Spinal cord (tissue), 10 donors: Measurements from ENCODE around the gene CAMSAP2. TPM values are rescaled to one million over a fixed set of nuclear protein-coding genes. Genes with fewer than 3 reads are reported as not detected.

Experiments
- DNase-seq, 6 donors: peaks; one replicate each; pipeline versions ENCODE4 v3.0.0 to v3.0.0-alpha.2; 2013 to 2015; ENCODE audit warnings: low spot score in 6 of 6, low read depth in 4 of 6
- H3K27ac ChIP-seq: one replicate; pipeline ENCODE4 v1.5.1; 2013; ENCODE audit warnings: low read depth, low read length, control low read depth
- H3K27me3 ChIP-seq: one replicate; pipeline ENCODE4 v1.6.1; 2013; ENCODE audit warnings: low read length; ENCODE audit not compliant: control insufficient read depth, insufficient read depth
- H3K36me3 ChIP-seq: one replicate; pipeline ENCODE4 v1.6.1; 2013; ENCODE audit warnings: low read length; ENCODE audit not compliant: control insufficient read depth, insufficient read depth
- H3K4me1 ChIP-seq: one replicate; pipeline ENCODE4 v1.6.1; 2013; ENCODE audit warnings: low read length; ENCODE audit not compliant: control insufficient read depth, insufficient read depth
- H3K4me3 ChIP-seq: one replicate; pipeline ENCODE4 v1.5.1; 2013; ENCODE audit warnings: low read depth, low read length, control low read depth
- H3K9me3 ChIP-seq: one replicate; pipeline ENCODE4 v1.6.1; 2013; ENCODE audit warnings: low read length; ENCODE audit not compliant: control insufficient read depth, insufficient read depth
- WGBS: methylation state at CpG from one replicate; pipeline ENCODE4 v1.1.5; 2013; ENCODE audit warnings: missing lambda C conversion rate; ENCODE audit not compliant: insufficient coverage; 5-methylcytosine and 5-hydroxymethylcytosine counted together
- polyA plus RNA-seq, 2 donors: library from polyadenylated mRNA; unstranded; fragments of 120-200 nt; gene quantifications; one replicate each; pipeline ENCODE4 v1.2.1, GENCODE V29; 2013; ENCODE audit not compliant: insufficient read length in 2 of 2
- total RNA-seq, 2 donors: library from RNA; depleted of rRNA in 1 of 2; stranded (reverse); fragments of 120-200 nt in 1 of 2; fragments of >200 nt in 1 of 2; gene quantifications; one replicate each; pipeline versions ENCODE4 v1.2.3 to v1.2.4, GENCODE V29; 2013 to 2014
- donor health status: healthy.

CAMSAP2 gene
- total and polyA plus RNA-seq, 4 donors = 74.2 to 133 (median 93.5) TPM

GRCh38 chr1:200836213-200836612 lies 97.5 kb downstream of the CAMSAP2 start:
- peaks cover 4% of the 10 kb centered on the region for H3K9me3 ChIP-seq
- peaks cover 10% of the 10 kb centered on the region for H3K36me3 ChIP-seq
- H3K4me3 ChIP-seq = no peak overlapping the region
- DNase-seq = no peak
- no CpG with 5 or more reads among the region's 3 CpGs for WGBS
- H3K27ac ChIP-seq = no peak overlapping the region
- no peaks in the 10 kb centered on the region for H3K27me3 ChIP-seq
- no peaks in the 10 kb centered on the region for H3K4me1 ChIP-seq

DNA sequence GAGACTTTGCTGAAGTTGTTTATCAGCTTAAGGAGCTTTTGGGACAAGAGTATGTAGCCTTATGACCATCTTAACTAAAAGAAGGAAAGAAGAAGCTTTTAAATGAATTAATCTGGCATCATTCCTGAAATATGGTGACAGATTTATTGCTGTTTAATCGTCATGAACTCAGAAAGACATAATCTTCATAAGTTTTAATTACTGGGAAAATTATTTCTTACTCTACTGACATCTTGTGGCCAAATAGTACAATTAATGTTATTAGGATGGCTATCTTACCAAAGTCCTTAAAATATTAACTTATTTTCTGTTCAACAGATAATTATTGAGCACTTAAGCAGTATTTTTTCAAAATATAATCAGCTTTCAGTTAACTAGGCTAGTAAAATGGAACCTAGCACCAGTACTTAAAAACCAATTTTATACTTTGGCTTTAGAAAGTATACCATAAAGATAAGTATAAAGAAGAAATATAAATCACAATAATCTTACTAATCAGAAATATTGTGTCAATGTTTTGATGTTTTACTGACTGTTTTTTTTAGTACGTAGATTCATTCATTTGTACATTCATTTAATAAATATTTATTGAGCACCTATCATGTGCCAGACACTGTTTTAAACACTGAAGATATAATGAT lies 99.4 kb downstream of the CAMSAP2 start:
- peak in 2 of 6 donors; percentile 14 to 27 for DNase-seq
- WGBS = no CpG with 5 or more reads among the region's 2 CpGs
- Histone ChIP-seq H3K9me3 (peaks cover 4% of the 10 kb centered on the region), H3K27ac (no peak overlapping the region), H3K27me3 (no peaks in the 10 kb centered on the region), H3K36me3 (peaks cover 13% of the 10 kb centered on the region), H3K4me1 (no peaks in the 10 kb centered on the region), H3K4me3 (no peak overlapping the region)

GRCh38 chr1:200838676-200839445 lies 100.2 kb downstream of the CAMSAP2 start:
- Histone ChIP-seq H3K4me1 (no peaks in the 10 kb centered on the region), H3K27ac (no peak overlapping the region), H3K4me3 (no peak overlapping the region), H3K27me3 (no peaks in the 10 kb centered on the region), H3K9me3 (peaks cover 4% of the 10 kb centered on the region), H3K36me3 (peaks cover 9% of the 10 kb centered on the region)
- WGBS = 86% methylated on average over 3 of the region's 3 CpGs
- DNase-seq = no peak

DNA sequence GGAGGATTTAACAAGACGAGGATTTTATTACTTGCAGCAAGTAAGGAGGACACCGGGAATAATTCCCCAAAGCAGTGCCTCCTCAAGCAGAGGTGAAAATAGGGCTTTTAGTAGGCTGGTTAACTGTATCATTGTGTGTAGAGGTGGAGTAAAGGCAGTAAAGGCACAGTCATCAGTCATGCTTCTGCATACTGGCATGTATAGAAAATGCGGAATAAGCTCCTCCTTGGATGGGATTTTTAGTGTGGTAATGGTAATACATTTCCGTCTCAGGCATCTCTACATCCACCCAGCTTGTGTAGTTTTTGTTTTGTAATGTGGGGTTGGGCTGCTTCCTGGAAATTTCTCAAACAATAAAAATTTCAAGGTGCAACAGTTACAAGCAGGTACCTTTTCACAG lies 106.7 kb downstream of the CAMSAP2 start:
- DNase-seq = no peak
- no peak overlapping the region for H3K27ac ChIP-seq
- 73% methylated on average over 2 of the region's 4 CpGs for WGBS
- no peaks in the 10 kb centered on the region for H3K9me3 ChIP-seq
- no peak overlapping the region for H3K4me3 ChIP-seq
- no peaks in the 10 kb centered on the region for H3K4me1 ChIP-seq
- H3K36me3 ChIP-seq = peaks cover 20% of the 10 kb centered on the region
- H3K27me3 ChIP-seq = no peaks in the 10 kb centered on the region

GRCh38 chr1:200846398-200846797 lies 107.7 kb downstream of the CAMSAP2 start:
- Histone ChIP-seq H3K36me3 (peaks cover 24% of the 10 kb centered on the region), H3K9me3 (no peaks in the 10 kb centered on the region), H3K4me3 (no peak overlapping the region), H3K27ac (no peak overlapping the region), H3K4me1 (no peaks in the 10 kb centered on the region), H3K27me3 (no peaks in the 10 kb centered on the region)
- WGBS = no CpG with 5 or more reads among the region's 1 CpG
- no peak for DNase-seq

DNA sequence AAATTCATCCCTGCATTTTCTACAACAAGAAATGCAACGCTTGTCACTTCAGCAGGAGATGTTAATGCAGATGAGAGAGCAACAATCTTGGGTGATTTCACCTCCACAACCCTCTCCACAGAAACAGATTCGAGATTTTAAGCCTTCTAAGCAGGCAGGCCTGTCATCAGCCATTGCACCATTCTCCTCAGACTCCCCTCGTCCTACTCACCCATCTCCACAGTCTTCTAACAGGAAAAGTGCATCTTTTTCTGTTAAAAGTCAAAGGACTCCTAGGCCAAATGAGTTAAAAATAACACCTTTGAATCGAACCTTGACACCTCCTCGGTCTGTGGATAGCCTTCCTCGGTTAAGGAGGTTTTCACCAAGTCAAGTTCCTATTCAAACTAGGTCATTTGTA lies 110.7 kb downstream of the CAMSAP2 start:
- H3K27ac ChIP-seq = no peak overlapping the region
- no peaks in the 10 kb centered on the region for H3K27me3 ChIP-seq
- no peak overlapping the region for H3K4me3 ChIP-seq
- 89% methylated on average over 4 of the region's 6 CpGs for WGBS
- no peaks in the 10 kb centered on the region for H3K4me1 ChIP-seq
- peaks cover 25% of the 10 kb centered on the region for H3K36me3 ChIP-seq
- no peak for DNase-seq
- H3K9me3 ChIP-seq = no peaks in the 10 kb centered on the region

GRCh38 chr1:200850554-200850953 lies 111.9 kb downstream of the CAMSAP2 start:
- no peak for DNase-seq
- Histone ChIP-seq H3K4me1 (no peaks in the 10 kb centered on the region), H3K9me3 (no peaks in the 10 kb centered on the region), H3K4me3 (no peak overlapping the region), H3K36me3 (peaks cover 26% of the 10 kb centered on the region), H3K27ac (no peak overlapping the region), H3K27me3 (no peaks in the 10 kb centered on the region)

GRCh38 chr1:200856716-200857357 lies 118.1 kb downstream of the CAMSAP2 start:
- DNase-seq = no peak
- peaks cover 22% of the 10 kb centered on the region for H3K36me3 ChIP-seq
- no peaks in the 10 kb centered on the region for H3K9me3 ChIP-seq
- H3K27ac ChIP-seq = no peak overlapping the region
- no peaks in the 10 kb centered on the region for H3K27me3 ChIP-seq
- H3K4me1 ChIP-seq = no peaks in the 10 kb centered on the region
- no peak overlapping the region for H3K4me3 ChIP-seq
- WGBS = no CpG with 5 or more reads among the region's 2 CpGs

DNA sequence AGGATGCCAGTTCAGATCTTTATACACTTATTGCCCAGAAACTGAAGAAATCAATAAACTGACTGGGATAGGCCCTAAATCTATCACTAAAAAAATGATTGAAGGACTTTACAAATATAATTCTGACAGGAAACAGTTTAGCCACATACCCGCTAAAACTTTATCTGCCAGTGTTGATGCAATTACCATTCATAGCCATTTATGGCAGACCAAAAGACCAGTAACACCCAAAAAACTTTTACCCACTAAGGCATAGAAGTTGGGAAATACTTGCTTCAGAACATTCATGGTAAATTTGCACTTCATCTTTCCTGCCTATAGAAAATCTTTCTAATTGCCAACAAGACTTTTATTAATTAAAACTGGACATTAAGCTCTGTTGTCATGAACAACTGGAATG lies 119.1 kb downstream of the CAMSAP2 start:
- Histone ChIP-seq H3K27me3 (no peaks in the 10 kb centered on the region), H3K9me3 (no peaks in the 10 kb centered on the region), H3K4me3 (no peak overlapping the region), H3K4me1 (no peaks in the 10 kb centered on the region), H3K27ac (no peak overlapping the region), H3K36me3 (peaks cover 23% of the 10 kb centered on the region)
- no peak for DNase-seq
- 100% methylated on average over 1 of the region's 1 CpG for WGBS
